HTR-8/SVneo (cell line): ENCODE data around the gene GABBR1.

Experiments used
- DNase-seq: peaks from one replicate; pipeline ENCODE4 v3.0.0; 2011; ENCODE audit warnings: low spot score, mixed read lengths; ENCODE audit not compliant: insufficient read length
- FAIRE-seq: peaks from 2 replicates; lab custom pipeline; 2011; peaks lifted over from hg19 to GRCh38; lab: Jason Lieb, UNC

GABBR1 gene

DNA sequence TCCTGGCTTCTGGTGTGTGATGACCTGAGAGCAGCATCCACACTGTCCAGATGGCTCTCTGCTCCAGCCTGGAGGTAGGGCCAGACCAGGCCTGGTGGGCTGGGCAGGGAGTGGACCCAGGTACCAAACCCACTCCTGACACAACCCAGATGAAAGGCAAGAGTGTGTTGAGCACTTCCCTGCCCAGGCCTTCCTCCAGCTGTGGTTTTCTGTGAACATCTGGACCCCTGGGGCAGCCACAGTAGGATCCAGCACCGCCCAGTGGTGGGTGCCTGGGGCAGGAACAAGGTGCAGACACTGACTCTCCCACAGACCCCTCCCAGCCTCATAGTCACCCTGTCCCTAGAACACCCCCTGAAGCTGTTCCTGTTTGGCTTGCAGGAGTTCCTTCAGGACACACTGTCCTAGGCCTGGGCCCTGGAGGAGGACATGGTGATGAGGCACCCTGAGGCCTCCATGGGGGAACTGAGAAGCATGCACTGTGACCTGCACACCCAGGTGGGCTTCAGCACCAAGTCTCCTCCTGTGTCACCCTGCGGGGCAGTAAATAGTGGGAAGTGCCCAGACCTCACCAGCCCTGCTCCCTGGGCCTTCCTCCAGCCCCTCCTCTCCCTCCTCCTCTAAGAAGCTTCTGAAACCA is 102.2 kb downstream of the GABBR1 start:
- no peak for FAIRE-seq
- DNase-seq = no peak

DNA sequence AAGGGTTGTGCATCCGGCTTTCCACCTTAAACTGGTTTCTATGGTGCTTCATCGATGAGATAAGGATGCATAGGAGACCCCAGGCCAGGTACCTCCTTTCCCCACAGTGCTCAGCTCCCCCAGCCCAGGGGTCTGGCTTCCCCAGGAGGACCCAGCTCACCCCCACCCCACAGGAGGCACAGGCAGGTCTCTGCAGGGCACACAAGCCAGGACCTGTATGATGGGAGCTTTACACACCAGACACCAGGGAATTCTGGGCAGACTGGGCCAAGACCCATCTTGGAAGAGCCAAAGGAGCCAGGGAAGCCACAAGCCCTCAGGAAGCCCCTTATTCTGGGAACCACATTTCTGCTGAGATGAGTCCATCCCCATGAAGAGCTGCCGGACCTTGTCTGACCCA is 103.0 kb downstream of the GABBR1 start:
- FAIRE-seq (no peak), DNase-seq (no peak)

DNA sequence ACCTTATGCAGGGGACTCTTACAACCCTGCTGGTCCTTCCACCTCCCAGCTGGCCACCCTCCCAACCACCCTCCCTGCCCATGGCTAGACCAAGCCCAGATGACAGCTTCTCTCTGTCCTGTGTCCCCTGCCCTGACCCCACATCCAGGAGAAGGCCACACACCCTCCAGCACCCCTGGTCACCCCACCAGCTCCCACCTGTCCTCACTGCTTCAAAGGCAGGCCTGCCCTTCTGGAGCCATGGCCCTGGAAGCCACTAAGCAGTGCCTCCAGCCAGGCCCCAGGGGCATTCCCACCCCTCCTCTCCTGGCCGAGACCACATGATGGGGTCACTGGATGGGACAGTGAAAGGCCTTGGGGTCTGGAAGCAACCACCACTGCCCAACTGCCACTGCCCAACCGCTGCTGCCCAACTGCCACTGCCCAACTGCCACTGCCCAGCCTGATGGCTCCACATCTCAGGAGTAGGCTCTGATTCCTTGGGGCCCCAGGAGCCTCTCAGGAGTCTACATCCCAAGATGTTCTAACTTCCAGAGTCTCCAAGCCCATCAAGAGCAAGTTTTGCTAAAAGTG is 103.9 kb downstream of the GABBR1 start:
- no peak for DNase-seq
- FAIRE-seq = no peak

DNA sequence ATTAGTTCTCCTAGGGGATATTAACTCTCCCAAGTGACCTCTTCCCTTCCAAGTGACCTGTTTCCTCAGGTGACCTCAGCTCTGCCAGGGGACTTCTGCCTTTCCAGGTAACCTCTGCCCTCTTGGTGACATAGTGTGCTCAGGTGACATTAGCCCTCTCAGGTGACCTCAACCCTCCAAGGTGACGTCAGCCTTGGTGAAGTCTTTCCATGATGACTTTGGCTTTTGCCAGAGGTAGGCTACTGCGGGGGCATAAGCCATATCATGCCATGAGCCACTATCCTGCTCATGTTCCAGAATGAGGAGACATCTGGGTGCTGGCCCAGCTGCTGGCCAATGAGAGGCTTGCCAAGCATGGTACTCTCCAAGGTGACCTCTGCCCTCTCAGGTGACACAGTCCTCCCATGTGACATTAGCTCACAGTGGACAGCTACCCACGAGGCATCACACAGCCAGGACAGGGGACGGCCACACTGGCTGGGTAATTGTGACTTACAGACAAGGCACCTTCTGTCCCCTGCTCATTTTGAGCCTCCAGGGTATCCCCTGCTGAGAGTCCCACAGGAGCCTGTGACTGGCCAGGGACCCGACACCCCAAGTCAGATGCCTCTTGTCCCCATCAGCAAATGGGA is 104.6 kb downstream of the GABBR1 start:
- FAIRE-seq (no peak), DNase-seq (no peak)

DNA sequence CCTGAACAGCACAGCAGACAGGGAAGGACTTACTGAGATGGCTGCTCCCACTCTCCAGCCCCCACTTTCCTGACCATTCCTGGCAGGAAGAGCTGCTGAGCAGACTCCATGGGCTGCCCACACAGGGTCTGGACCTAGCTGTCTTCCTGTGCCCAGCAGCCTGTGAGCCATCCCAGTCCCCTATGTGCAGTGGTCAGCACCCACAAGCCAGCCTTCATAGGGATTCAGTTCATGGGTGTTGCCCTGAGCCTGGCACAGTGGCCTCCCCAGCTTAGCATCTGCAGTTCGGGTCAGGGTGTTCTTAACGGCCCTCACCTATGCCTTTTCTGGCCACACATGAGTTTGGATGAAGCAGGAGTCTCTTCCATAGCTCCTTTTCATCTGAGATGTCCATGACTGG is 105.4 kb downstream of the GABBR1 start:
- no peak for FAIRE-seq

DNA sequence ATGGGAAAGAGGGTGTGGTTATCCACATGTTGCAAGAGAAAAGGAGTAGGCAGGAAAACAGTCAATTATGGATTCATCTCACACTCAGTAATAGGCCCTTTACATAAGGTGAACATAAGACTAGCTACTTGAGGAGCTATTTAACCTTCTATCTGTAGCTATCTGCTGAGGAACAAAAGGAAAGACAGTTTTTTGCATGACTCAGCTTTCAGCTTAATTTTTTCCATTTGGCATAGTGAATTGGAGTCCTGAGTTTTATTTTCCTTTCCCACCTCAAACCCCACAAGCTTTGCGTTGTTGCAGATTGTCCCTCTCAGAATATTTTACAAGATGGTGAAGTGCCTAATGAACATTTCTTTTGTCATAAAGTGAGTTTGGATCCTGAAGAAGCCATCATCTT is 105.9 kb downstream of the GABBR1 start:
- no peak for FAIRE-seq
- DNase-seq = no peak

More for the DNA sequence above, 105.4 kb downstream of the GABBR1 start:
- no peak for DNase-seq

DNA sequence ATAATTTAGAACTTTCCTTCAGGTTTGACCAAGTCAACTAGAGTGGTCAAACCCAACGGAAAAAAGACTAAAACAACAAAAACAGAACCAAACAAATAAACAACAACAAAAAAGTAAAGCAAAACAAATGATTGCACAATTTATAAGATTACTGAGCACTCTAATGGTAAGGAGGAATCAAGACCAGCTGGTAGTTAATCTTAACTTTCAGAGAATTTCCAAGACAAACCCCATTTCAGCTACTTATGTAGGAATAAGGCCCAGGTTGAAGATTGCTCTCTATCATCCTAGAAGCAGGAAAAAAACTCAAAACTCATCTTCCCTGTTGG is 107.7 kb downstream of the GABBR1 start:
- no peak for DNase-seq
- no peak for FAIRE-seq

DNA sequence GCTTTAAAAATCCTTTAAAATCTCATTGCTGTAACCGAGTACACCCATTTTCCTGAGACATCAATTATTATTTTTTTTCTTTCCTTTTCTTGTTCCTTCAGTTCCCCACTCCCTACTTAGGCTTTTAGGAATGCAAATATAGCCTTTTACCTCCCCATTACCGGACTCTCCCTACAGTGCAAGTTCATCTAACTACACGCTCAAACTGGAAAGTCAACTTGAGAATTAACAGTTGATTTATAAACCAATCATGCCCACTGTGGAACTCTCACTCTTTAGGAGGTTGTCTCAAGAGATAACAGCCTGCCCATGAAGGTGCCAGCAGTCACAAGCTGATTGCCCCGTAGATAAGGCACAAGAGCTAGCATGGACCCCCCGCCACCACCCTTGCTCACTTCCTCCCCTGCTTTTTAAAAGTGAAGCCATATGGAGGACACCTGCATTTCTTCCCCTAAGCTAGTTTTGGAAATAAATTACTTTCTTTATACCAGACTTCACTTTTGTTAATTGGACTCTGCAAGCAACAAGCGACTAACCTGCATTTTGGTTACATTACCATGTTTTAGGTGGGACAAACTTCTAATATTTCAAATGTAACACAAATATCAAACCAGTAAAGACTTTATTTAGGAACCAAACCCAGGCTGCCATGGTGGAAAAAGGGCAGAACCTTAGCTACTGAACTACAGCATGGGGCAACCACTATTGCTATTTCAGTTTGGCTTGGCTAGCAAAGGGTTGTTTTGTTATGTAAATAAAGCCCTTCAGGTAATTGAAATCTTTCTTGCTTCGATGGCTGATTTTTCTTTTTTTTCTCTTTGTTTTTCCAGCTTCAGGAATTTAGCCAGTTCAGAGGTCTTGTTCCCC is 108.3 kb downstream of the GABBR1 start:
- FAIRE-seq (no peak), DNase-seq (no peak)

DNA sequence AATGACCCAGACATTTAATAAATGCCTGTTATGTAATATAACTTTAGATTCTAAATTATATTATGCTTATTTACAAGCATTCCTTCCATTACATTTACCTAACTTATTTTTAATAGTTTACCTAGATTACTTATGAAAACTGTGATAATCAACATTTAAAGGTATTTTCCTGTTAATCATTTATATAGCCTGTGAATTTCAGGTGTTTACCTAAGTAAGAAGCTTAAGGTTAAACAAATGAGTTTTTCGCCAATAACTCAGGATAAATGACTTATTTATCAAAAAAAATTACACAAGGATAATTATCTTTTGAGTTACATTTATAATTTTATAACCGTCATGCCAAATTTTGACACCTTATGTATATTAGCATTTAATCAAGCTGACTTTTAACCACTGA is 108.9 kb downstream of the GABBR1 start:
- FAIRE-seq (no peak), DNase-seq (no peak)

DNA sequence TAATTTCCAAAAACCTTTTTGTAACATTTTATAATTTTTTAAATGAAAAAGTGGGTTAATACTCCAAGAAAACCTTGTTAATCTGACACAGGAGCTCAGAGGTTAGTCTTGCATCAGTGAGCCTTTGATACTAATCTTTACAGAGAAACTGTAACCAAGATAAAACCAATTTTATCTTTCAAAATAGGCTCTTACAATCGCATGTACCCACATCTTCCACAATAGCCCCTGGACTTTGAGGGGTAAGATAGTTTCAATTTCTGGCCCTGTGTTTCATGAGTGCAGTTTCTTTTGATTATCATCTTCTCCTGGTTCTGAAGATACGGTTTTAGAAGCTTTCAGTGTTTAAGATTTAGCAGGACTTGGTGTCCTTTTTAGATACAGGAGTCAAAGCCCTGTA is 110.8 kb downstream of the GABBR1 start:
- no peak for DNase-seq
- no peak for FAIRE-seq

DNA sequence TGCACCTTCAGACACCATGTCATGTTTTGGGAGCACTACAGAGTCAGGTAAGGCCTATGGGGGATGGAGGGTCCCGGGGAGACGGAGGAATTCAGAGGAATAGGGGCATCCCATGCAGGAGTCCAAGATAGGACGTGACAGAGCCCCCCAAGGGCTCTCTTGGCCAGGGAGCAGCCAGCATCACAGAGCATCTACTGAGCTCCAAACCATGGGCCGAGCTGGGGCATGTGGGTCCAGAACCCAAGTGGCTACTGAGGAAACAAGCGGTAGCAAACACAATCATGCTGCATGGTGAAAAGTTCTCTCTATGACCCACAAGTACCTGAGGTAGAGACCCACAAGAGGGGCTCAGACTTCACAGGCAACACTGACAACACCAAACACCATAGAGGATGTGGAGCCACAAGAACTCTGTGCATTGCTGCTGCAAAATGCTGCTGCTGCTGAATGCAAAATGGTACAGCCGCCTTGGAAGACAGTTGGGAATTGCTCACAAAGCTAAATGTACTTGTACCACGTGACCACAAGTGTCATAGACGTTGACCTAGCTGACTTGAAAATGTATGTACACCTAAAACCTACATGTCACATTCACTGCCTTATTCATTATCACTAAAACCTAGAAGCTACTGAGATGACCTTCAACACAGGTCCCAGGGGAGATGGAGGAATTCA is 111.8 kb downstream of the GABBR1 start:
- FAIRE-seq (no peak), DNase-seq (no peak)

DNA sequence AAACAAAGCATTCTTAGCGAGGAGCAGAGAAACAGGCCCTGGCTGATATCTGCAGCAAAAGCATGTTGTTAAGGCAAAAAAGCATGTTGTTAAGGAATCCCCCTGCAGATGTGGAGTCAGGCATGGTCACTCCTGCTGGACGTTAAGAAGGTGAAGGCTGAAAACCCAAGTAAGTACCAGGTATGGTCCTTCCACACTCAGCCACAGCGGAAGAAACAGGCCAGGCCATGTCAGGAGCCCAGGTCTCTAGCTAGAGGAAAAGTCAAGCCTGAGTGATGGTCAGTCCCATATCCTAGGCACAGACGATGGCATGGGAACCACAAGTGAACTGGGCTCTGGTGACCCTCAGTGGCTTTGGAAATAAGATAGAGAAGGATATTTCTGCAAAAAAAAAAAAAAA is 112.8 kb downstream of the GABBR1 start:
- no peak for FAIRE-seq

DNA sequence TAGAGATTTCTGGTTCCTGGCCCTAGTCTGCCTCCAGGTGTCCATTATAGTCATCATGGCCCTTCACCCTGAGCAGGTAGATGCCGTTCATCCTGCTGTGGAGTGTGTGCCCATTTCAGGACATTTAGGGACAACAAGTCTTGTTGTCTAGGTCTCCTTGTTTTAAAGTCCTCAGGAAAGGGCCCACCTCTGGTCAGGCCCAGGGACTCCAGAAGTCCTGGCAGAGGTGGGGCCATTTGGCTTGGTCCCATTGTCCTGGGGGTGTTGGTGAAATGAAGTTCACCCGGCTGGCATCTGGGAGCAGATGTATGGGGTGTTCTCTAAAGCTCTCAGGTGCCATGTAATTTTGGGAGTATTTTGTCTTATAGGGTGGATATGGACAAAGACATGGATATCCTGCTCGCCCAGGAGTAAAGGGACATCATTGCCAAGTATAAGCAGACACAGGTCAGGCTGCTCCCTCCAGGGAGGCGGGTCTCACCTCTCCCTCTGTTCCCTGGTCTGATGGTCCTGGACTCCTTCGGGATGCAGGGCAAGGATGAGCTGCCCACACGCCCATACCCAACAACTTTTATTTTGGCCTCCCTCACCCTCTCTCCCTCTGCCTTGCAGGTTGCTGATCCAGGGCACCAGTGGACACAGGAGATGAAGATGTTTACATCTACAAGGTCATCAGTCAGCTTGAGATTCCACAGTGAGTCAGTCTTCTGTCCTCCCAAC is 113.5 kb downstream of the GABBR1 start:
- DNase-seq (no peak), FAIRE-seq (no peak)

More for the DNA sequence above, 112.8 kb downstream of the GABBR1 start:
- no peak for DNase-seq

DNA sequence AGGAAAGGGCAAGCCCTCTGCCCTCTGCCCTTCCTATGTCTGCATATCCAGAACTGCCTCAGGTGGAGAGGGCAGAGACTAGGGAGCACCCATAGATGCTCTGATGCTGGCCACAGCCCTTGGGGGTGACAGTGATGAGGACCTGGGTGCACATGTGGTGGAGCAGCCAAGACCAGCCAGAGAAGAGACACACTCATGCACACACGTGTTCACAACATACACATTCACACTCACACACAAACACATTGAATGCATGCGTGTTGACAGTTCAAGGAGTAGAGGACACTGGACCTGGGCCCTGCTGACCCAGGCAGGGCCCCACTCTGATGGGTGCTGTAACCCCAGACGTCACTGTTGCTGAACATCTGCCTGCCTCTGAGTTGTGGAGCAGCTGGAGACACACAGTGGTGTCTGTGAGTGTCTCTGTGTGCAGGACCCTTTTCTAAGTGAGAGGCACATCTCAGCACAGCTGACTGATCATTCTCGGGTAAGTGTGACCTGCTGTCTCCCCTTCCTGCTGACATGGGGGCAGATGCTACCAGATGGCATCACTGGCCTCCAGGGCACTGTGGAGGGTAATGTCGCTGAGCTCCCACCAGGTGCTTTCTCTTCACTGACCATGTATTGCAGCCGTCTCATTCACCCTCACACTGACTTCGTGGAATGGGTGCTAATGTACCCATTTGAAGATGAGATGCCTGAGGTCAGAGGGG is 115.1 kb downstream of the GABBR1 start:
- FAIRE-seq (peak; percentile 44), DNase-seq (no peak)

DNA sequence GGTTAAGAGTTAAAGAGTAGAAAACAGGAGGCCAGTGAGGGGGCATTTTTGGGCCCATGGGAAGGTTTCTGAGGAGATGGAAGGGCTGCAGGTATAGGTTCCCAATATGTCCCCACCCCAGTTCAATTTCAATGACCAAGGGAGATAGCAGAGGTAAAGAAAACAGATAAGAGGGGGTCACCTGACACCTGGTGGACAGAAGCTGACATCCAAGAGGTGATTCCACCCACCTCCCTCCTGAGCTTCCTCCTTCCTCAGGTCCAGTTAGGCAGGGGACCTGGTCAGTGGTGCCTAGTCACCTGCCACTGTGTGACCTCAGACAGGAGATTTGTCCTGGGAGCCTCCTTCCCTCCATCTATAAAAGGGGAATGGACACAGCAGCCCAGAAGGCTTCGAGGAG is 115.7 kb downstream of the GABBR1 start:
- DNase-seq = no peak
- FAIRE-seq = no peak

DNA sequence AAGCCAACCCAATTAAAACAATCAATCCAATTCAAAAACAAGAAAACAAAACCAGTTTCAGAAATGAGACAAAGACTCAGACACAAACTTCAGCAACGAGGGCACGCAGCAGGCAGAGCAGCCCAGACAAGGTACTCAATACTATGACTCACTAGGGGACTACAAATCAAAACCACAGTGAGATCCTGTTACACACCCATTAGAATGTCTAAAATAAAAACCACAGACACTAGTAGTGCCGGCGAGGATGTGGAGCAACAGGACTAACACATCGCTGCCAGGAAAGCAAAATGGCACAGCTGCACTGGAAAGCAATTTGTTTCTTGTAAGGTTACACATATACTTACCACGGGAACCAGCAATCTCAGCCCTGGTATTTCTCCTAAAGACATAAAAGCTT is 116.9 kb downstream of the GABBR1 start:
- DNase-seq (peak; percentile 59), FAIRE-seq (peak; percentile 80)

DNA sequence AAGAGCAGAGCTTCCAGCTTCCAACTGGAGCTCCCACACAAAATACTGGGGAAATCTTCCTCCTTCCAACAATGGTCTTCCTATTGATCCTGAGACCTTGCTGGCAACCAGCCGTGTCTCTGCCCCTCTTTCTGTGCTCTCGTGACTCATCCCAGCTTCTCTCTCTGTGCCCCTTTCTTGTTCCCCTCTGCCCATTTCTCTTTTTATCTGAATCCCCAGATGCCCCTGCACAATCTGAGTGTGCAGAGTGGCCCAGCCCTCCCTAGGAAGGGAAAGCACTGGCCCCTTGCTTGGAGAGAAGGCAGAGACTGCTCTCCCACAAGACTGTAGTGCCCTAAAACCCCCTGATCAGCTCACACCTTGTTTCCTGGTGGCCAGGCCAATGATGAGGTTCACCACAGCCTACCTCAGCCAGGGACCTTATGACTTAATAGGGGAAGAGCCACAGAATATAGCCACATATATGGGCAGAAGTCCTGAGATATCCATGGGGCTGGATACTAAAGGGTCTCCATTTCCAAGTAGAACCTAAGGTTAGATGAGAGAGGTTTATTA is 122.2 kb downstream of the GABBR1 start:
- FAIRE-seq = no peak

DNA sequence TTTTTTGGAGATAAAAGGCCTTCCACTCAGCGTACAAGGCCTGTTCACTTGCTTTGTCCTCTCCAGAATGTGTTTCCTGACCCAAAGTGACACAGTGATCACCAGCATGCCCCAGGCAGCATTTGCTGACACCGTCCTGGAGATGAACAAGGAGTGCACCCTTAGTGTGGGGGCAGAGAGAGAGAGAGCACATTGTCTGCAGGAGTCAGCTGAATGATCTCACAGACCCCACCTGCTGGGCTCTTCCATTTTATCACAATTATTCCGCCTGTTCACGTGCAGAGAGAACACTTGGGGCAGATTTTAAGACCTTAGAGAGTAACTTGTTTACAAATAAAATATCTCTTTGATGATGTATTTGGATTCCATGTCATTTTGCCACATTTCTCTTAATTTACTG is 122.8 kb downstream of the GABBR1 start:
- FAIRE-seq (no peak), DNase-seq (peak; percentile 57)

More for the DNA sequence above, 122.2 kb downstream of the GABBR1 start:
- DNase-seq = no peak
